ENCODE results near the gene TGFB1. TPM values are rescaled to one million over a fixed set of nuclear protein-coding genes. Genes with fewer than 3 reads are reported as not detected.
A peak's percentile ranks its signal among the peaks of the same experiment; 100 is the strongest.

Gene TGFB1
- total RNA-seq, 1 donor from 2014 or later: 195 TPM

GRCh38 chr19:41398598-41398997 lies 44.9 kb upstream of the TGFB1 start:
- Mint-ChIP-seq H3K4me3 (ENCODE audit: unreplicated experiment) (peak overlapping the region; percentile 98), H3K9me3 (ENCODE audit: low read depth) (no peaks in the 10 kb centered on the region), H3K4me1 (ENCODE audit: low read depth) (peaks cover 35% of the 10 kb centered on the region), H3K27ac (ENCODE audit: unreplicated experiment) (no peak overlapping the region), H3K36me3 (ENCODE audit: low read depth) (no peaks in the 10 kb centered on the region), H3K27me3 (ENCODE audit: low read depth) (no peaks in the 10 kb centered on the region)
- DNase-seq (ENCODE audit: low spot score): no peak
- no peak for TF ChIP-seq CTCF (IDR thresholded peaks at IDR 0.05)

- Mint-ChIP-seq H3K27me3 (ENCODE audit: low read depth) (no peaks in the 10 kb centered on the region), H3K27ac (ENCODE audit: unreplicated experiment) (peak overlapping the region; percentile 99), H3K4me3 (ENCODE audit: unreplicated experiment) (peak overlapping the region; percentile 98), H3K36me3 (ENCODE audit: low read depth) (no peaks in the 10 kb centered on the region), H3K9me3 (ENCODE audit: low read depth) (no peaks in the 10 kb centered on the region), H3K4me1 (ENCODE audit: low read depth) (peaks cover 35% of the 10 kb centered on the region)
- no peak for TF ChIP-seq CTCF (IDR thresholded peaks at IDR 0.05)
- no peak for DNase-seq (ENCODE audit: low spot score)
Observed at GRCh38 chr19:41398050-41398418, 44.3 kb upstream of the TGFB1 start.

GRCh38 chr19:41397086-41398049 lies 43.6 kb upstream of the TGFB1 start, which contains the start of the genes BCKDHA and EXOSC5:
TSS of gene BCKDHA (plus strand) at chr19:41397818. CDS start at chr19:41397828, 10 bp downstream.
TSS of gene EXOSC5 (minus strand) at chr19:41397359. CDS start at chr19:41397328, 31 bp downstream.
- no peaks in the 10 kb centered on the region for H3K27me3 Mint-ChIP-seq (ENCODE audit: low read depth)
- peak within 1 kb of the TSS; percentile 99 for H3K27ac Mint-ChIP-seq (ENCODE audit: unreplicated experiment)
- H3K36me3 Mint-ChIP-seq (ENCODE audit: low read depth): no peaks in the 10 kb centered on the region
- peak; percentile 99 for DNase-seq (ENCODE audit: low spot score)
- H3K4me1 Mint-ChIP-seq (ENCODE audit: low read depth): peaks cover 35% of the 10 kb centered on the region
- H3K9me3 Mint-ChIP-seq (ENCODE audit: low read depth): no peaks in the 10 kb centered on the region
- peak within 1 kb of the TSS; percentile 98 for H3K4me3 Mint-ChIP-seq (ENCODE audit: unreplicated experiment)
- peak; percentile 12 for TF ChIP-seq CTCF (IDR thresholded peaks at IDR 0.05)

GRCh38 chr19:41395355-41395754 lies 41.6 kb upstream of the TGFB1 start:
- H3K9me3 Mint-ChIP-seq (ENCODE audit: low read depth): no peaks in the 10 kb centered on the region
- no peak overlapping the region for H3K27ac Mint-ChIP-seq (ENCODE audit: unreplicated experiment)
- peaks cover 35% of the 10 kb centered on the region for H3K4me1 Mint-ChIP-seq (ENCODE audit: low read depth)

More at GRCh38 chr19:41395355-41395754, 41.6 kb upstream of the TGFB1 start:
- no peak for DNase-seq (ENCODE audit: low spot score)
- H3K27me3 Mint-ChIP-seq (ENCODE audit: low read depth): no peaks in the 10 kb centered on the region
- peak overlapping the region; percentile 14 for H3K4me3 Mint-ChIP-seq (ENCODE audit: unreplicated experiment)
- H3K36me3 Mint-ChIP-seq (ENCODE audit: low read depth): peaks cover 3% of the 10 kb centered on the region
- no peak for TF ChIP-seq CTCF (IDR thresholded peaks at IDR 0.05)
